ENCODE data around the gene SMCO2. TPM values are rescaled to one million over a fixed set of nuclear protein-coding genes. Genes with fewer than 3 reads are reported as not detected.

Gene SMCO2
- total and polyA plus RNA-seq, 2 of the 4 experiments (the other 2 are of a cell fraction): 0.19 TPM; not detected in 1

- Histone ChIP-seq H3K79me1 (ENCODE audit: low read depth in 1 of 2, low read length in 2 of 2) (no peaks in the 10 kb centered on the region), H3K23ac (ENCODE audit: low read depth, low read length) (no peak overlapping the region), H2BK120ac (ENCODE audit: low read depth, low read length) (no peak overlapping the region), H3K9me1 (ENCODE audit: insufficient read depth, low read length) (no peaks in the 10 kb centered on the region), H2BK20ac (ENCODE audit: low read depth, low read length) (no peak overlapping the region), H4K20me1 (ENCODE audit: insufficient read depth, low read length) (no peaks in the 10 kb centered on the region; the same call in 1 of the 2 replicates), H4K8ac (ENCODE audit: low read depth in 2 of 2, low read length in 2 of 2) (no peak overlapping the region), H3K36me3 (ENCODE audit: control insufficient read depth, insufficient read depth, low read length) (no peaks in the 10 kb centered on the region), H4K5ac (ENCODE audit: low read depth, low read length) (no peak overlapping the region), H2BK5ac (ENCODE audit: low read depth, low read length, poor library complexity, severe bottlenecking) (no peak overlapping the region), H3K27me3 (ENCODE audit: control insufficient read depth, insufficient read depth, low read length) (no peaks in the 10 kb centered on the region), H3K4me1 (ENCODE audit: control insufficient read depth, insufficient read depth, low read length) (no peaks in the 10 kb centered on the region), H3K4ac (ENCODE audit: low read depth, low read length) (no peak overlapping the region), H3K4me3 (ENCODE audit: insufficient read depth, low read depth, low read length) (no peak overlapping the region), H3K56ac (ENCODE audit: extremely low read depth, insufficient read depth, low read length) (no peak overlapping the region), H2AK9ac (replicated peaks; ENCODE audit: low read depth, low read length, poor library complexity) (no peak overlapping the region), H3K18ac (ENCODE audit: low read depth, low read length) (no peak overlapping the region), H2AFZ (replicated peaks; ENCODE audit: low read length, poor library complexity) (no peak overlapping the region), H2BK15ac (ENCODE audit: low read depth, low read length) (no peak overlapping the region), H3K27ac (ENCODE audit: insufficient read depth, low read length) (no peak overlapping the region), H4K91ac (ENCODE audit: insufficient read depth, low read depth, low read length) (no peak overlapping the region), H3K9me3 (ENCODE audit: control insufficient read depth, insufficient read depth, low read length) (peaks cover 11% of the 10 kb centered on the region), H3K4me2 (ENCODE audit: low read depth, low read length) (no peak overlapping the region), H3K9ac (ENCODE audit: low read depth, low read length) (no peak overlapping the region), H3K14ac (replicated peaks; ENCODE audit: low read depth, low read length) (no peak overlapping the region), H2AK5ac (ENCODE audit: low read depth, low read length) (no peak overlapping the region)
- TF ChIP-seq MXI1 (IDR thresholded peaks at IDR 0.05; ENCODE audit: borderline replicate concordance, low read depth, low read length): no peak
- TF ChIP-seq CEBPB (IDR thresholded peaks at IDR 0.05; ENCODE audit: low read depth, low read length): no peak
- no peak for TF ChIP-seq BHLHE40 (IDR thresholded peaks at IDR 0.05; ENCODE audit: low read depth, low read length)
- TF ChIP-seq RFX5 (IDR thresholded peaks at IDR 0.05; ENCODE audit: low read depth, low read length): no peak
- no peak for TF ChIP-seq MAFK (IDR thresholded peaks at IDR 0.05; ENCODE audit: low read depth, low read length)
- in situ Hi-C loops (cut with MboI; ENCODE audit: low sequenced_read_pairs) (no loop called here), intact Hi-C loops (cut with micrococcal nuclease) (no loop called here), dilution Hi-C loops (cut with HindIII; ENCODE audit: low sequenced_read_pairs, unreplicated experiment) (no loop called here)
- POLR2A ChIA-PET (ENCODE audit: unreplicated experiment): no interaction called here
- CTCF ChIA-PET: no interaction called here
- ATAC-seq (ENCODE audit: low read depth): no peak
- no TSS peak for BruUV-seq (replicated peaks)
- WGBS, 2 experiments (ENCODE audit: extremely low coverage in 2 of 2, insufficient read length in 1 of 2): no CpG with 5 or more reads among the region's 1 CpG
- DNase-seq: no peak
Observed at GRCh38 chr12:27480016-27480415, 33.5 kb downstream of the SMCO2 start.
